Upper lobe of right lung (tissue), 1 donor: ENCODE measurements around the gene FOXJ3. TPM values are rescaled to one million over a fixed set of nuclear protein-coding genes. Genes with fewer than 3 reads are reported as not detected.

Experiments used
- ATAC-seq: fragments of 200-7000 bp; cut with Tn5 transposase; one replicate; pipeline ENCODE4 v1.9.1; 2020; ENCODE audit warnings: mild to moderate bottlenecking, moderate library complexity
- DNase-seq: peaks from one replicate; pipeline ENCODE4 v3.0.0-alpha.2; 2020
- H3K27ac ChIP-seq: fragments of 200-600 bp; one replicate; pipeline ENCODE4 v1.8.0; 2022
- H3K27me3 ChIP-seq: fragments of 200-600 bp; one replicate; pipeline ENCODE4 v1.8.0; 2022; ENCODE audit warnings: mild to moderate bottlenecking
- H3K36me3 ChIP-seq: fragments of 200-600 bp; one replicate; pipeline ENCODE4 v1.8.0; 2022
- H3K4me1 ChIP-seq: fragments of 200-600 bp; one replicate; pipeline ENCODE4 v1.8.0; 2022
- H3K4me3 ChIP-seq: fragments of 200-600 bp; one replicate; pipeline ENCODE4 v1.8.0; 2022; ENCODE audit warnings: mild to moderate bottlenecking
- H3K9me3 ChIP-seq: fragments of 200-600 bp; one replicate; pipeline ENCODE4 v1.8.0; 2022
- CTCF ChIP-seq: fragments of 200-600 bp; IDR thresholded peaks from one replicate; pipeline ENCODE4 v1.8.0; 2022; ENCODE audit warnings: antibody characterized with exemption
- intact Hi-C: fragments of 100-400 bp; cut with DNase I; formaldehyde crosslinking; loops from one replicate; pipeline ENCODE4 v1.11.0; 2022
- total RNA-seq: library from RNA; stranded (reverse); fragmentation: NEBNext Ultra II Directional; extraction: Animal tissue kit (Norgen Biotek cat#: 25700); gene quantifications from one replicate; pipeline ENCODE4 v1.2.1, GENCODE V29; 2021
- donor health status: DM: no; HTN: yes; CAD: no; lungs with severe emphysema.

Gene FOXJ3
- total RNA-seq, 1 donor from 2014 or later, result 47.0 TPM

GRCh38 chr1:42153624-42154023 is 181.4 kb downstream of the FOXJ3 start:
- no peak for DNase-seq
- intact Hi-C loops, result no loop called here
- Histone ChIP-seq H3K27me3 (no peaks in the 10 kb centered on the region), H3K9me3 (no peaks in the 10 kb centered on the region), H3K36me3 (no peaks in the 10 kb centered on the region), H3K27ac (no peak overlapping the region), H3K4me3 (no peak overlapping the region), H3K4me1 (no peaks in the 10 kb centered on the region)
- ATAC-seq, result no peak
- TF ChIP-seq CTCF, result no peak

GRCh38 chr1:42152907-42153600 is 182.0 kb downstream of the FOXJ3 start, which contains the start of gene GUCA2B:
GUCA2B (plus strand) TSS chr1:42153410; CDS start chr1:42153451, 41 bp downstream.
- H3K27ac ChIP-seq, result no peak within 1 kb of the TSS
- ATAC-seq (no peak), DNase-seq (peak; percentile 51)

GRCh38 chr1:42152119-42152518 is 182.9 kb downstream of the FOXJ3 start:
- Histone ChIP-seq H3K4me3 (no peak overlapping the region), H3K27ac (no peak overlapping the region), H3K36me3 (no peaks in the 10 kb centered on the region), H3K27me3 (no peaks in the 10 kb centered on the region), H3K4me1 (no peaks in the 10 kb centered on the region), H3K9me3 (no peaks in the 10 kb centered on the region)
- ATAC-seq (peak; percentile 81), DNase-seq (peak; percentile 51)
- TF ChIP-seq CTCF, result no peak
- intact Hi-C loops, result no loop called here

More at GRCh38 chr1:42152907-42153600, 182.0 kb downstream of the FOXJ3 start, which contains the start of gene GUCA2B:
- Histone ChIP-seq H3K36me3 (no peaks in the 10 kb centered on the region), H3K4me1 (no peaks in the 10 kb centered on the region), H3K4me3 (no peak within 1 kb of the TSS), H3K9me3 (no peaks in the 10 kb centered on the region), H3K27me3 (no peaks in the 10 kb centered on the region)
- intact Hi-C loops, result no loop called here
- no peak for TF ChIP-seq CTCF

- Histone ChIP-seq H3K4me1 (no peaks in the 10 kb centered on the region), H3K27me3 (no peaks in the 10 kb centered on the region), H3K9me3 (no peaks in the 10 kb centered on the region), H3K36me3 (no peaks in the 10 kb centered on the region), H3K4me3 (no peak overlapping the region), H3K27ac (no peak overlapping the region)
- TF ChIP-seq CTCF, result no peak
- intact Hi-C loops, result no loop called here
- DNase-seq (peak; percentile 37), ATAC-seq (no peak)
Measured at GRCh38 chr1:42150651-42151050, 184.4 kb downstream of the FOXJ3 start.

- no peaks in the 10 kb centered on the region for H3K9me3 ChIP-seq
- no peaks in the 10 kb centered on the region for H3K36me3 ChIP-seq
- TF ChIP-seq CTCF, result no peak
- DNase-seq (no peak), ATAC-seq (no peak)
- intact Hi-C loops, result no loop called here
- no peaks in the 10 kb centered on the region for H3K4me1 ChIP-seq
- no peak overlapping the region for H3K27ac ChIP-seq
- no peak overlapping the region for H3K4me3 ChIP-seq
- peaks cover 6% of the 10 kb centered on the region for H3K27me3 ChIP-seq
Measured at GRCh38 chr1:42148166-42148565, 186.9 kb downstream of the FOXJ3 start.
